ENCODE results near the gene CA9. TPM values are rescaled to one million over a fixed set of nuclear protein-coding genes. Genes with fewer than 3 reads are reported as not detected.
A peak's percentile ranks its signal among the peaks of the same experiment; 100 is the strongest.

The CA9 gene
- total RNA-seq, 1 donor from 2014 or later, result not detected

DNA sequence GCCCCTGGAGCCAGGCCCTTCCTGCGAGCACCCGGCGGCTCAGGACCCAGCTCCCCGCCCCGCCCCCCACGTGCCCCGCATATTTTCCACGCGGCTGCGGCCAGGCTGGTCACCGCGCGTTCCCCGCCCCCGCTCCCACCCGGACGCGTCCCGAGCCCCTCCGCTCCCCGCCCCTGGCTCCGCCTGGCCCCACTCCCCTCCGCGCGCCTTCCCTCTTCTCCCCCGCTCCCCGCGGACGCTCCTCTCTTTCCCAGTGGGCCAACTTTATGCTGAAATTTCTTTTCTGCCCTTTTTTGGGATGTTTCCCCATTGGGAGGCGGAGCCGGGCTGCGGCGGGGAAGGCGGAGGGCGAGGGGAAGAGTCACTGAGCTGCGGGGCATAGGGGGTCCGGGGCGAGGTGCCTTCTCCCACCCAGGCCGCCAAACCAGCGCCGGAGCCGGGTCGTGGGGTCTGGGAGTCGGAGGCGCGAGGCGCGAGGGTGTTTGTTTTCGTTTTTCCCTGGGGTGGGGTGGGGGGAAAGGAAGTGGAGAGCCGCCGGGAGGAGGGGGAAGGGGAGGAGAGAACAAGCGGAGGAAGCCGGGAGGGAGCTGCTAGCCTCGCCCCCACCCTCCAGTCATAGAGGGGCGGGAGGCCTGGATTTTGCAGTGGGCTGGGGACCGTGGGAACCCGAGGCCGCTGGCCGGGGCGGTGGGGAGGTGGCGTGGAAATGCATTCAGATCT is 17.0 kb downstream of the CA9 start:
- peak; percentile 93 for DNase-seq (ENCODE audit: low spot score)

DNA sequence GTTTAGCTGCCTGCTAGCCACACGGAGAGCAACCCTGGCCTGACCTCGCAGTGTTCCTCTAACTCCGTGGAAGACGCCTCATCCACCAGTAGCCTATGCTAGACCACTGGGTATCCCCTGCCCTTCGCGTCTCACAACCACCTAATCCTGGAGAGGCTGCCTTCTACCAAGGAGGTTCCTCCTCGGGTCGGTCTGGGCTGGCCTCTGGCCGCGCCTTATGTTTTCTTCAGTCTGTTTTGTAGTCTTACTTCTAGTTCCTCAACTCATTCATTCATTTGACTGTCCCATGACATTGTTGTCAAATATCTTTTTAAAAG is 17.6 kb downstream of the CA9 start:
- DNase-seq (ENCODE audit: low spot score), result no peak

DNA sequence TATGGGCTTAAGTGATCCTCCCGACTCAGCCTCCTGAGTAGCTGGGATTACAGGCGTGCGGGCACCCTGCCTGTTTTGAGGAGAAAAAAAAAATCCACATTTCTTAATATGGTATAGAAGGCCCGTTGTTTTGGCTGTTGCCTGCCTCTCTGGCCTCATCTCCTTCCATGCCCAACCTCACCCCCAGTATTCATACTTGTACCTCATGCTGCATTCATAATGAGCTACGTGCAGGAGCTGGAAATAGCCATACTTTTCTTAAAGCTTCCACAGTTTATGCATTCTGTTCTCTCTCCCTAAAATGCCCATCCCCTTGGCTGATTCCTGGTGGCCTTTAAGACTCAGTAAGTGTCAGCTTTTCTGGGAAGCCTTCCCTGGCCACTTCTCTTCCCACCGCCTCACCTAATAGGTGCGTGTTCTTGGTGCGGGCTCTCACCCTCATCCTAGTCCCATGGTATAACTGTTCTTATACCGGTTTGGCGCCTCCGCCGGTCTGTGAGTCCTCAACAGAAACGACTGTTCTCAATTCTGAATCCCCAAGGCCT is 18.1 kb downstream of the CA9 start:
- no peak for DNase-seq (ENCODE audit: low spot score)

GRCh38 chr9:35695943-35696401 is 22.2 kb downstream of the CA9 start:
- DNase-seq (ENCODE audit: low spot score), result no peak

GRCh38 chr9:35696520-35697215 is 22.9 kb downstream of the CA9 start:
- DNase-seq (ENCODE audit: low spot score), result no peak

DNA sequence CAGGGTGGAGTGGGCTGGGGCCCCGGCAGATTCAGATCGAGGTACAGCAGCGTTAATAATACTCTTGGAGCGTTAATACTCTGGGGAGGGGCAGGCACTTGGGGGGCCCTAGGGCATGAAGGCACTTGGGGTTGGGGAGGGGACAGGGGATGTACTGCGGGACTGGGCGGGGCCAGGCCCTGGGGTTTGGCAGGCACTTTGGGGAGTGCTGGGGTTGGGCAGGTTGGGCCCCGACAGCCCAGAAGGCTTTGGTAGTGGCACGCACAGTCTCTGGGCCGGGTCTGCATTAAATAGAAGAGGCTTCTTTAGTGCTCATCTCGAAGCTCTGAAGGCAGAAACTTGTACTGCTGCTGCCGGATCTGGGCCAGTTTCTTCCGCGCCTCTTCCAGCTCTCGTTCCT is 23.8 kb downstream of the CA9 start:
- DNase-seq (ENCODE audit: low spot score), result no peak

- no peak for DNase-seq (ENCODE audit: low spot score)
Observed at GRCh38 chr9:35698231-35698630, 24.5 kb downstream of the CA9 start.

DNA sequence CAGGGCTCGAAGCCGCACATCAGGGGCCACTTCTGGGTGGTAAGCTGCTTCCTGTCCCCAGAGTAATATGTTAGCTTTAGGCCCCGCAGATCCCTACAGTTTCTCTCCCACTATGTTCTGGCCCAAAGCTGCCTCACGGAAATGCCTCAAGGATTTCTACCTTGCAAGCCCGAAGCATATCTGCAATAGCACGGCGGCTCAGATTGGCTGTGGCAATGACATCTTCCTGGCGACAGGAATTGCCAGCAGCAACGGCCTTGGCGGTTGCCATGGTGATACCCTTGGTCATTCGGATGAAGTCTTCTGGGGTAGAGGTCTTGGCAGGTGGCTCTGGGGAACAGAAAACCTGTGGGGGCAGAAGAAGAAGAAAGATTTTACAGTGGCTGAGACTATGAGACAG is 26.3 kb downstream of the CA9 start:
- DNase-seq (ENCODE audit: low spot score), result no peak

GRCh38 chr9:35700942-35701341 is 27.2 kb downstream of the CA9 start:
- DNase-seq (ENCODE audit: low spot score), result no peak

DNA sequence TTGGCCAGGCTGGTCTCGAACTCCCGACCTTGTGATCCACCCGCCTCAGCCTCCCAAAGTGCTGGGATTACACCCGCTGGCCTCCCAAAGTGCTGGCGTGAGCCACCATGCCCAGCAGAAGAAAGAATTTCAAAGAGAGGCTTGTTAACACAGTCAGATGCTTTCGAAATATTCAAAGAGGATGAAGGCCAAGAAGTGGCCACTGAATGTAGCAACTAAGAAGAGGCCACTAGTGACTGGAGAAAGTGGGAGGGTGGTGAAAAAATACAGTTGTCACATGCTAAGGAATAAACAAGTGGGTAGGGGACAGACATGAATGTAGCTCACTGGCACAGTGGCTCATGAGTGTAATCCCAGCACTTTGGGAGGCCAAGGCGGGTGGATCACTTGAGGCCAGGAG is 29.0 kb downstream of the CA9 start:
- no peak for DNase-seq (ENCODE audit: low spot score)

- no peak for DNase-seq (ENCODE audit: low spot score)
Observed at GRCh38 chr9:35703906-35704672, 30.4 kb downstream of the CA9 start.

DNA sequence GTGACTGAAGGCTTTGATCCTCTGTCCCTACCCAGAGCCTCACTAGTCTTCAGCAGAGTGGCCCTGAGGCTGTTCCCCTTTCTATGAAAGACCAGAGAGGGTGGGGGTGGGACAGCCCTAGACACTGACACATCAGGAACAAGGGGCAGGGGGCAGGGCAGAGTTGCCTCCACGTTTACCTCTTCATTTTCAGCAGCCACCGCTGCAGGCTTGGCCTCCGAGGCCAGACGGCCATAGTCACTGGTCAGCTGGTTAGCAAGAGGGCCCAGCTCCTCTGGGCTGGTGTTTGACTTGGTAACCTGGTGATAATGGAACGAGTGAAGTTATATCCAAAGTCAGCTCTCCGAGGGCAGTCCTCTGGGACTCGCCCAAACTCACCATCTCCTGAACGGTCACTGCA is 31.6 kb downstream of the CA9 start:
- no peak for DNase-seq (ENCODE audit: low spot score)

DNA sequence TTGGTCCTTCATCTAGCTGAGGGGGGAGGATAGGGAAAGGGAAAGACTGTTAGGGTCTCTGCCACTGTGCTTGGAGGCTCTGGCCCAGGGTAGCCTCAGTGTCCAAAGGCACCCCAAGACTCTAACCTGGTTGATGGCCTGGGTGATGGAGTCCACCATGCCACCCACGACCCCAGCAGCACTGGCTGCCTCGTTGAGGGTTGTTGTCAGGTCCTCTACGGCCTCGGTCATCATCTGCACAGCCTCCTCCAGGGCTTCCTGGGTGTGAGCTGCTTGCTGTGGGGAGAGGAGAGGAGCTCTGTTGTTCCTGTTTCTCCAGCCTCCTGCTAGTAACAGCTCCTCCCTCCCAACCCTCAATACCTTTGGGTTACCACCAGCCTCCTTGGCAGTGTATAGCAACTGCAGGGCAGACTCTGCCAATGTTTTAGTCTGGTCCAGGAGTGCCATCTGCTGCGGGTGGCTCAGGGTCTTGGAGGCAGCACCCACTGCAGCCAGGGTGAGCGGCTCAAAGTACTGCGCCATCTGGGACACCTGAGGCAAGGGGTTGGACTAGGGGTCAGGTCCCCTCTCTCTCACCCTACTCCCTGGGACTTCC is 32.2 kb downstream of the CA9 start:
- no peak for DNase-seq (ENCODE audit: low spot score)

- DNase-seq (ENCODE audit: low spot score), result no peak
Observed at GRCh38 chr9:35706951-35707350, 33.2 kb downstream of the CA9 start.

DNA sequence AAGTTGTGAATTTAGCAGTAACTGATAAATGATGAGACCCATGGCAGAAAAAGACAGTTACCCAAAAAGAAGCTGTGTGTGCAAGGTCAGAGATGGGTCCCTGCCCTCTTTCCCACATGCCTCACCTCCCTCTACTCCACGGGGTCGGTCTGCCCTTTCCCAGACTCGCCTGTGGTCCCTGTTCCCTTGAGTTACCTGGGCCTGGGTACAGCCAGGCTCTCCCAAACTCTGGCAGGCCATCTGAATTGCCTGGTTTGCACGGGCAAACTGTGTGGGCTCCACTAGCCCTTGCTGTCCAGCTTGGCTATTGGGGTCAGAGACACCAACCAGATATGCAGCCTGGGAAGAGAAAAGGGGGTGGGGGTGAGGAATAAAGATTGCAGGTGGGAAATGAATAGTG is 34.4 kb downstream of the CA9 start:
- DNase-seq (ENCODE audit: low spot score), result no peak

GRCh38 chr9:35710818-35711500 is 37.2 kb downstream of the CA9 start:
- peak; percentile 65 for DNase-seq (ENCODE audit: low spot score)

DNA sequence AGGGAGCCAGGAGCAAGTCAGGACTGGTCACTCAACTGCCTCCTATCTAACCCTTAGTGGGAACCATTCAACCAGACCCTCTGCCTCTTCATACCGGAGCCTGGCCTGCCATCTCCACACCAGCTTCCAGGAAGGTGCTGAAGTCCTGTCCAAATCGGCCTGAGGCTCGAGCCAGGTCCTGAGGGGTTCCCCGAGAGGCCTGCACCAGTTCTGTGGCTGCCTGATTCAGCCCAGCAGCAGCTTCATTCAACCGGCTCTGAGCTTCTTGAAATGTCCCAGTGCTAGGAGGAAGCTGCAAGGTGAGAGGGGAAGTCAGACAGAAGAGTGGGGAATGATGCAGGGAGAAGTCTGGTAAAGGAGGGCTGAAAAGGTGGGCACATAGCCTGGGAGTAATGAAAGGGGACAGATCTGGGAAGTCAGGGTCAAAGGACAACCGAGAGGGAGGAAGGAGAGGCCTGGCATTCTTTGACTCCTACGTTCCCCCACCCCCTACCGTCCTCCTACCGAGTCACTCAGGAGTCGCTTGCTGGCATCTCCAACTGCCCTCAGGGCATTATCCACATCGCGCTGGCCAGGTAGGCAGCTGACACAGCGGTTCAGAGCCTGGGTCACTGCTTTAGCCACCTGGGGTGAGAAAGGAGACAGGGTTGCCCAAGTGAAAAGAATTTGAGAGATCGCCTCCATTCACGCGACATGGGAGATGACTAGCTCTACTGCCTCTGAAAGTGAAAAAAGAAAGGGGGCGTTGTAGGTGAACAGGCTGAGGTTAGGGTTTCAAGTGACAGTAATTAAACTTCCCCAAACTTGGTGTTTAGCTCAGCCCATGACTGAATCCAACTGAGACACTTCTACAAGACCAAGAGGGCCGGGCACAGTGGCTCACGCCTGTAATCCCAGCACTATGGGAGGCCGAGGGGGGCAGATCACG is 38.0 kb downstream of the CA9 start:
- DNase-seq (ENCODE audit: low spot score), result peak; percentile 85

DNA sequence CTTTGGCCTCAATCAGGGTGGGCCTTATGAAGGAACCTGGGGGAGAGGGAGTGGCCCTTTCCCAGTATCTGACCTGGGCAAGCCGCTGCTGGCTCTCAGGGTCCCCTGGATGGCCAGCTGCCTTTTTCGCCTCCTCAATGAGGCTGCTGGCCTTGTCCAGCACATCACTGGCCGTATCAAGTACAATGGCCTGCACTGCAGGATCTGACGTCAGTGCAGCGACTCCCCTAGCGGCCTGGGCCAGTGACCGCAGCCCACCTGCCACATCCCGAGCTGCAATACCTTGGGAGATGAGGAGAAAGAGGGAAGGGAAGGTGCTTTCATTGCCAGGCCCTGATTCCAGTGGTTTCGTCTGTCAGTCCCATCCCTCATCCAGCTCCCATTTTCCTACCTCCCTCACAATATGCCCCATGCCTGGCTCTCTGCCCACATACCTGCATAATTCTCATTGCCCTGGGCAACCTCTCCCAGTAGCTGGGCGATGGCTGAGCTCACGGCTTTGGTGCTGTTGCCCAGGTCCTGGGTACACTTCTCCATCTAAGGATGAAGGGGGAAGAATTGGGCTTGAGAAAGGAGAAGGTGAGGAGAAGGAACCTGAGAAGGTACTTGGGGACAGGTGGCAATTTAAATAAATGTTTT is 39.2 kb downstream of the CA9 start:
- peak; percentile 62 for DNase-seq (ENCODE audit: low spot score)

- DNase-seq (ENCODE audit: low spot score), result no peak
Observed at GRCh38 chr9:35713578-35713977, 39.9 kb downstream of the CA9 start.

Measured in mesenteric fat pad (tissue), 1 donor.